Measurements from ENCODE around the gene RNFT2.

The RNFT2 gene

GRCh38 chr12:116766285-116766684 is 28.2 kb downstream of the RNFT2 start:
- Histone ChIP-seq H3K4me1 (ENCODE audit: control insufficient read depth, insufficient read depth, low read length) (no peaks in the 10 kb centered on the region; the same call in 1 of the 2 replicates), H3K27ac (ENCODE audit: extremely low read depth, low read depth, low read length) (no peak overlapping the region), H3K4me3 (ENCODE audit: low read depth, low read length) (no peak overlapping the region), H3K36me3 (ENCODE audit: control insufficient read depth in 2 of 2, insufficient read depth in 1 of 2, low read length in 2 of 2) (peaks cover 2 to 11% of the 10 kb centered on the region in 2 experiments; a peak in 2 of 3 replicates), H3K9me3 (ENCODE audit: control insufficient read depth, insufficient read depth, low read depth, low read length) (no peaks in the 10 kb centered on the region)
- TF ChIP-seq REST (tag by site-specific recombination; IDR thresholded peaks at IDR 0.05): 0 out of 2 replicates have a peak, but pooled peaks have one; percentile 31
- no peak for TF ChIP-seq ZNF148 (tag by site-specific recombination; IDR thresholded peaks at IDR 0.05; ENCODE audit: borderline replicate concordance)
- TF ChIP-seq ZNF211 (tag by site-specific recombination; IDR thresholded peaks at IDR 0.05; ENCODE audit: low read depth): no peak
- TF ChIP-seq ZEB2 (tag by site-specific recombination; IDR thresholded peaks at IDR 0.05): no peak
- TF ChIP-seq ZNF324 (tag by site-specific recombination; IDR thresholded peaks at IDR 0.05): no peak
- TF ChIP-seq ZSCAN16 (tag by site-specific recombination; IDR thresholded peaks at IDR 0.05): no peak
- POLR2A ChIA-PET: interaction anchor here (1.0 kb wide), 1 partner anchor 28 kb away, joined by 3 read pairs; the partner anchor contains the start of genes RNFT2 and SPRING1
- CTCF ChIA-PET: interaction anchor here (1.0 to 2.1 kb wide), 2 partner anchors 13 to 97 kb away, joined by 3 to 5 read pairs; no protein-coding TSS in a partner anchor

DNA sequence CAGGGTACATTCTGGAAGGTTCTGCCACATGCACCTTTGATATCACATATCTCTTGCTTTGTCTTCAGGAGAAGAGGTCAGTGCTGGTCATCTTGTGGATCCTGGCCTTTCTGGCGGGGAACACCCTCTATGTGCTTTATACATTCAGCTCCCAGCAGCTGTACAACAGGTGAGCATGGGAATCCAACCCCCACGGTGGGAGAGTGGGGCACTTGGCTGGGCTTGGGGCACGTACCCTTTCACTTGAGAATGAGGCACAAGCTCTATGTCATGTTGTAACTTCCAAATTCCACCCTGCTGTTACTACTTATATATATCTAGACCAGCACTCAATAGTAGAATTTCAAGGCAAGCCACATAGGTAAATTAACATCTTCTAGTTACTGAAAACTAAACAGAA is 28.6 kb downstream of the RNFT2 start:
- ChIA-PET POLR2A (interaction anchor here (1.0 kb wide), 1 partner anchor 29 kb away, joined by 3 read pairs; the partner anchor contains the start of genes RNFT2 and SPRING1), CTCF (interaction anchor here (1.0 kb wide), 1 partner anchor 96 kb away, joined by 3 read pairs; no protein-coding TSS in a partner anchor)
- peaks cover 0 to 10% of the 10 kb centered on the region in 2 experiments; a peak in 2 of 3 replicates for H3K36me3 ChIP-seq (ENCODE audit: control insufficient read depth in 2 of 2, insufficient read depth in 1 of 2, low read length in 2 of 2)
- no peaks in the 10 kb centered on the region; the same call in 1 of the 2 replicates for H3K4me1 ChIP-seq (ENCODE audit: control insufficient read depth, insufficient read depth, low read length)
- no peak overlapping the region for H3K27ac ChIP-seq (ENCODE audit: extremely low read depth, low read depth, low read length)
- no peak overlapping the region for H3K4me3 ChIP-seq (ENCODE audit: low read depth, low read length)
- no peaks in the 10 kb centered on the region for H3K9me3 ChIP-seq (ENCODE audit: control insufficient read depth, insufficient read depth, low read depth, low read length)
- no peak for TF ChIP-seq OSR2 (tag by site-specific recombination; IDR thresholded peaks at IDR 0.05)

- Histone ChIP-seq H3K9me3 (ENCODE audit: control insufficient read depth, insufficient read depth, low read depth, low read length) (no peaks in the 10 kb centered on the region), H3K4me1 (ENCODE audit: control insufficient read depth, insufficient read depth, low read length) (no peaks in the 10 kb centered on the region), H3K27ac (ENCODE audit: extremely low read depth, low read depth, low read length) (no peak overlapping the region), H3K36me3 (ENCODE audit: control insufficient read depth in 2 of 2, insufficient read depth in 1 of 2, low read length in 2 of 2) (peaks cover 0 to 6% of the 10 kb centered on the region in 2 experiments; a peak in 2 of 3 replicates), H3K4me3 (ENCODE audit: low read depth, low read length) (no peak overlapping the region)
- ChIA-PET POLR2A (no interaction called here), CTCF (no interaction called here)
- TF ChIP-seq ZFP69B (tag by site-specific recombination; IDR thresholded peaks at IDR 0.05) (no peak), YY1 (tag by site-specific recombination; IDR thresholded peaks at IDR 0.05) (no peak), KLF1 (tag by site-specific recombination; IDR thresholded peaks at IDR 0.05) (no peak), ZNF114 (tag by site-specific recombination; IDR thresholded peaks at IDR 0.05) (no peak), MEIS1 (CRISPR knock-in tag; IDR thresholded peaks at IDR 0.05; ENCODE audit: borderline replicate concordance) (no peak)
- TF ChIP-seq, protein P1, sequence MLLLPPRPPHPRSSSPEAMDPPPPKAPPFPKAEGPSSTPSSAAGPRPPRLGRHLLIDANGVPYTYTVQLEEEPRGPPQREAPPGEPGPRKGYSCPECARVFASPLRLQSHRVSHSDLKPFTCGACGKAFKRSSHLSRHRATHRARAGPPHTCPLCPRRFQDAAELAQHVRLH (tag by site-specific recombination; IDR thresholded peaks at IDR 0.05): no peak
Observed at GRCh38 chr12:116771651-116772050, 33.5 kb downstream of the RNFT2 start.
